HTERT RPE-1 (cell line): ENCODE data around the gene PUS7.
"Not testable (repeated sequence)": the region's sequence is repeated elsewhere in the genome, so short reads cannot be mapped to it uniquely, and the experiment has no call there.

Experiments
- in situ Hi-C: fragments of 300-500 bp; cut with MboI; formaldehyde crosslinking; loops from 4 replicates; pipeline ENCODE4 v1.14.3; 2020; ENCODE audit warnings: low sequenced_read_pairs

Gene PUS7

DNA sequence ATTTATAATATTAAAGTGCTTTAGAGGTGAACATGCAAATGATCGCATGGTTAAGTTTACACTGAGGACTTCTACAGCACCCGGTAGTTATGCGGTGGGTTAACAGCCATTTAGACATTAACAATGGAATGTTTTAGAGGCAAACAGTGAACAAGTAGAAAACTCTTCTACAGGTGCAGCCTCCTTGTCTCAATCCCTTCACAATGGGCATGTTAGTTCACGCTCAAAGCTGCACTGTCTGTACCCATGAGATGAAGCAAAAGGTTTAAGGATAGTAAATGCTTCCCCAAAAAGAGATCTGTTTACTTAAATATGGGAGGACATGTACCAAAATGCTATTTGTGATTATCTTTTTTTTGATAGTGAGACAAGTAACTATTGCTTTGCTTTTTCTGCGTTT, 25.1 kb downstream of the PUS7 start:
- in situ Hi-C loops = no loop called here

DNA sequence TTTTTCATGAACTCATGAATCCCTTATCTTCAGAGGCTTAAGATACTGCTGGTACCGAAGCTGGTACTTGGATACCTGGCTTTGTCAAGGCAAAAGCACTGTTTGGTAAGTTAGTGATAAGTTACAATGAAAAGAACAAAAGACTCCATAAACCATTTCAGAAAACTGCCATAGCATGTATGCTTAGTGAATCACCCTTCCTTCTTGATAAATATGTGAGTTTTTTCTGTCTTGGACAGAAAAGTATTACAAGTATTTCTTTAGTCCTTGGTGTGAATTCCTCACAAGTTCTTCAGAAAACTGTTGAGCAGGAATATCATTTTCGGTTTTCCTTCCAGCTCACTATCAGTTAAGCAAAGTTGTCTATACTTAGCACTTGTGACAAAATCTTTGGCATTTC, 25.6 kb downstream of the PUS7 start:
- in situ Hi-C loops = no loop called here

DNA sequence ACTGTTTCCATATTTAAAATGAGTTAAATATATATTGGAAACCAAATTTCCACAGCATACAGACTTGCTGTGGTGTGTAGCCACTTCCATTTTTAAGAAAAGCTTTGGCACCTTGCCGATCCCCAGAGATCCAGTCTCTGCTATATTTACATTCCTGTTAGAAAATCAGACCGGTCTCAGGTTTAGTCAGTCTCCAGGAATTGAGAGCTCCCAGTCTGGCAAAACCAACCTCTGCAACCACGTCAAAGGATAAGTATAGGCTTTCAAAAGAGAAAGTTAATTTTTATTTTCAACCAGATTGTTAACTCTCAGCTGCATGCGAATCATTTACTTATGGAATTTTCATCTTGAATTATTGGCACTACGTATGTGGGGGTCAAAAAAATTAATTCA, 28.2 kb downstream of the PUS7 start:
- in situ Hi-C loops = no loop called here

DNA sequence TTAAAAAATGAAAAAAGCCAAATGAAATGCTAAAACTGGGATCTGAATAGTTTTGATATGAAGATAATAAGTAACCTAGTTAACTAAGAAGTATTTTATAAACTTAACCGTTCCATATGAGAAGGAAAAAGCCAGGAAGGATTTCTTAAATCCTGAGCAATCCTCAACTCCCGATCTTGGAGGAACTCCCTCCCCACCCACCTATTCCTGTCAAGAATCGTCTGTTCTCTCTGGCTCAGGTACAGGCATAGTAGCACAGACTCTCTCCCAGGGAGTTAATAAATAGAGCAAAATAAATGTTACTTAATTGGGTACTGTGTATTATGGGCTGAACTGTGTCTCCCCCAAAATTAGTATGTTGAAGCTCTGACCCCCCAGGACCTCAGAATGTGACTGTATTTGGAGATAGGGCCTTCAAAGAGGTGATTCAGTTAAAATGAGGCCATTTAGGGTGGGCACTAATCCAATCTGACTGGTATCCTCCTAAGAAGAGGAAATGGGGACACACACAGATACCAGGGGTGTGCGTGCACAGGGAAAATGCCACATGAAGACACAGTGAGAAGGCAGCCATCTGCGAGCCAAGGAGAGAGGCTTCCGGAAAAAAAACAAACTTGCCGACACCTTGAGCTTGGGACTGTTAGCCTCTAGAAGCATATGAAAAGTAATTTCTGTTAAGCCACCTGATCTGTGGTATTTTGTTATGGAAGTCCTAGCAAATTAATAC, 28.7 kb downstream of the PUS7 start:
- in situ Hi-C loops = no loop called here

DNA sequence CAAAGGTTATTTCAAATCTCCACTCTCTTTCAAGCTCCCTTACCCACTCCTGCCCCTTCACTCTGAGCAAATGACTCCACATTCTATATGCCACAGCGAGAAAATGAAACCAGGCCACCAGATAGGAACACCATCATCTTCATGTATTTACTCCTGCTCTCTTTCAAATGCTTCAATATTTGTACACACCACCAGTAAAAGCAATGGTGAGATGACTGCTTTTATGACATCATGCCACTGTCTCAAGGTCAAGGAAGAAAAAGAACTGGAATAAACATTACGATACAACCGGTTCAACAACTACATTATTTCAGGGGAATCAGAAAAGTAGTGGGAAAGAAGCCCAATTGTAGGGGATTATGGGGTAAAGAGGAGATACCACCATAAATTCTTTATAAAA, 32.7 kb downstream of the PUS7 start:
- in situ Hi-C loops = no loop called here

DNA sequence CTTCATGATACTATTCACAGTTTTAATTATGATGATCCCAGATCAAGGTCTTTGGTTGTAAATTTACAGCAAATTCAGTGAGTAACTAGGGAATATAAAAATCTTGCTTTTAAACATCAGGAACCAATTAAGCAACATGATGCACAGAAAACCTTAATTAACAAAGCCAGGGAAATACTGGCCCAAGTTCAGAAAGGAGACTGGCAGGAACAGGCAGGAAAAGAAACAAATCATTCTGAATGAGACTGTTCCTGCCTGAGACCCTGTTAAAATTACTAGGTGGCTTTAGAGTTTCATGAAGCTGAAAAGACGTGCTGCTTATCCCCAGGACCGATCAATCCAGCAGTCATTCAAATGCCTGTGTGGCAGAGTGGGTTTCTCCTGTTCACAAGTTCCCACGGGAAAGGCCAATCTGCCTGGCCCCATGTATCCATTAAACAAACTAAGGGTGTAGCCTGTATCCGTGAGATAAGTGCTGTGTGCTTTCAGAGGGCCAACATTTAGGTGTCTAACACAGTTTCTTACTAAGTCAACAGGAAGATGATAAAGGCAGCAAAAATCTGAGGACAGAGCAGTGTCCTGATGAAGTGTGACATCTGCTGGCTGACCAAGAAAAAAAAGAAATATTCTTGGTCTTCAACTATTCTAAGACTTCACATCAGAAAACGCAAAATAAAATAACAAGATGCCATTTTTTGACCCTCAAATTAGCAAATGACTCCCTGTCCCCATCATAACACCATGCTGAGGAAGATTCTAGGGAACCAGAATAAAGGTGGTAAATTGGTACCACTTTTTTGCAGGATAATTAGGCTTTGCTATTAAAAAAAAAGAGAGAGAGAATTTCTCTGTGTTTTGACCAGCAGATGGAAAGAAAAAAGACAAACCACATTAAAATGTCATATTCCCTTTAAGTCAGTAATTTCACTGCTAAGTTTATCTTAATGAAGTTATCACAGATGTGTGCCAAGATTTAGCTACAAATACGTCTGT, 34.2 kb downstream of the PUS7 start:
- in situ Hi-C loops = no loop called here

DNA sequence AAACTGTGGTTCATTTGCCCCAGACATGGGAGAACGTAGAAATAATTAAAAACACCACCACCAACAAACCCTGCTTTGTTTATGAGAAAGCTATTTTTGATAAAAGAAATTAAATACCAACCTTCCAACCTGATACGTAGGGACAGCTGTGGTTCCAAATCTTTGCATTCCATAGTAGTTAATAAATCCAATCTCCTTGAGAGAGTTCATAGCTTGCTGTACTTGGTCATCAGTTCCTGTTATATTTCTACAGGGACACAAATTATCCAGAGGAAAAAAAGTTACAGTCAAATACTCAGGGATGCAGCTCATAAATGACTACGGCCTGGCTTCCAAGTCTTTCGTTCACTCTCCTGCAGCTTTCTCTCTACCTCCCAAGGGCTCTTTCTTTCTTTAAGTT, 41.1 kb downstream of the PUS7 start:
- in situ Hi-C loops = no loop called here

DNA sequence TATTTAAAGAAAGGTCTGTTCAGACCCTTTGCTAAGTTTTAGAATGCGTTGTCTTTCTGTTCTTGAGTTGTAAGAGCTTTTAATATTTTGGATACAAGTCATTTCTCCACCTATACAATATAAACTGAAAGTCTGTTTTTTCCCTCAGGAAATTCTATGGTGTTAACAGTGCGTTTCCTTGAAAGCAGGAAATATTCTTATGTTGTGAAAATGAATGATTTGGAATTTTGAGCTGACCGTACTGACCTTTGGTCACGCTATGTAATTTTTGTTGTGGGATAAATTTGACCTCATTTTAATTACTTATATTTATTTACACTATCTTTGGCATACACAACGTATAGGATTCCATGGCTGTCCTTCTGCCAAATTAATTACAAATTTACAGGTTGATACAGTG, 43.5 kb downstream of the PUS7 start:
- in situ Hi-C loops = no loop called here

DNA sequence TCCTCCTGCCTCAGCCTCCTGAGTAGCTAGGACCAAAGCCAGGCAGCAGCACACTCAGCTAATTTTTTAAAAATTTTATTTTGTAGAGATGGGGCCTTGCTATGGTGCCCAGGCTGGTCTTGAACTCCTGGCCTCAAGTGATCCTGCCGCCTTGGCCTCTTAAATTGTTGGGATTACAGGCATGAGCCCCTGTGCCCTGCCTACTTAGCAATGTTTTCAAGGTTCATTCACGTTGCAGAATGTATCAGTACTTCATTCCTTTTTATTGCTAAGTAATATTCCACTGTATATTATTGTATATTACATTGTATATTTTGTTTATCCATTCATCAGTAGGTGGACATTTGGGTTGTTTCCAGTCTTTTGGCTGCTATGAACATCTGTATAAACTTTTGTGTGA, 44.2 kb downstream of the PUS7 start:
- in situ Hi-C loops = no loop called here

DNA sequence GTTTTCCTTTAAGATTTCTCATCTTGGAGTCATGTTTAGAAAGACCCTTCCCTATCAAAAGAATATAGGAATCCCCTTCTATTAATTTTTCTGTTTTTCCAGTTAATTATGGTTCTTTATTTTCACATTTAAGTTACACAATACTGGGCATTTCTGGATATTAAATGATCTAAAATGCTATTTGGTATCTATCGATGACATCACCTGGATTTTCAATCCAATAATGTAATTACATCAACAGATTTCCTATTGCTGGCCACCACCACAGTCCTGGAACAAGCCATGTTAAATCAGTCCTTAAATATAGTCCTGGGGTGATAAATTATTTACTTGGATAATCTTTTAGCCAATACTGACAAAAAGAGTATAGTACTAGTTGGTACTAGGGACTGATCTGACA, 48.0 kb downstream of the PUS7 start:
- in situ Hi-C loops = no loop called here

DNA sequence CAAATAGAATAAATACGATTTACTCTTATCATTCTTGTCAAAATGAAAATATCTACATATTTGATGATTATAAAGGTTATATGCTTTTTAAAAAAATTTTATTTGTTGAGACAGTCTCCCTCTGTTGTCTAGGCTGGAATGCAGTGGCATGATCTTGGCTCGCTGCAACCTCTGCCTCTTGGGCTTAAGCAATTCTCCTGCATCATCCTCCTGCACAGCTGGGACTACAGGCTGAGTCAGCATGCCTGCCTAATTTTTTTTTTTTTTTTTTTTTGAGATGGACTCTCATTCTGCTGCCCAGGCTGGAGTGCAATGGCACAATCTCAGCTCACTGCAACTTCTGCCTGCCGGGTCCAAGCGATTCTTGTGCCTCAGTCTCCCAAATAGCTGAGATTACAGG, 48.9 kb downstream of the PUS7 start:
- in situ Hi-C loops = no loop called here

DNA sequence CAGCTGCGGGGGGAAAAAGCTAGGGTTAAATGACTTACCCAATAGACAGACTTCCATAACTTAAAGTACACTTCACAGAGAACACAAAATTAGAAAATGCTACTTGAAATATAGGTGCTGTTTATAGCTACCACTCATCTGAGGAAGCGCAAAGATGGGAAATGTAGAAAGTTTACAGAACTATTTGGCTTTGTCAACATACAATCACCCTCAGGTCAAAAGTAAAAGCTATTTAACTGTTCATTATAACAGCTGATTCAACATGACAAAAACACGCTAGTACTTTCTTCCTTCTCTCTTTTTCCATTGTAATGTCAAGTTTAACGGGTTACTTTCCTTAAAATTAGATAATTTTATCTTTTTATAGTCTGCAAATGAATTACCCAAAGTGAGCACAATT, 51.2 kb downstream of the PUS7 start:
- in situ Hi-C loops = no loop called here

DNA sequence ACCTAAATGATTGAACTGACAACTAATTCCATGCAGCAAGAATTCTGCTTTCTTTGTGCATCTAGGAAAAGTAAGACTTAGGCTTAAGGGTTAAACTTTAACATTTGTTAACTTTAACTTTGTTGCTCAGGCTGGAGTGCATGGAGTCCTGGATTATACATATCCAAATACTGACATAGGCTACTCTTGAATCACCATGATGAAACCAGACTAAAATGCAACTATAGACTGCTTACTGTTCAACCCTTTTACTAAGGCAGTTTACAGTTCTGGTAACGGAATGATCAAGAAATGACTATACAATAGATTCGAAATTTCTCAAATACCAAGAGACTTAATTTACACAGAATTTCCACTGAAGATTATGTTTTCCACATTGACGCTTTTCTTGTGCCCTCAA, 52.0 kb downstream of the PUS7 start:
- in situ Hi-C loops = no loop called here

DNA sequence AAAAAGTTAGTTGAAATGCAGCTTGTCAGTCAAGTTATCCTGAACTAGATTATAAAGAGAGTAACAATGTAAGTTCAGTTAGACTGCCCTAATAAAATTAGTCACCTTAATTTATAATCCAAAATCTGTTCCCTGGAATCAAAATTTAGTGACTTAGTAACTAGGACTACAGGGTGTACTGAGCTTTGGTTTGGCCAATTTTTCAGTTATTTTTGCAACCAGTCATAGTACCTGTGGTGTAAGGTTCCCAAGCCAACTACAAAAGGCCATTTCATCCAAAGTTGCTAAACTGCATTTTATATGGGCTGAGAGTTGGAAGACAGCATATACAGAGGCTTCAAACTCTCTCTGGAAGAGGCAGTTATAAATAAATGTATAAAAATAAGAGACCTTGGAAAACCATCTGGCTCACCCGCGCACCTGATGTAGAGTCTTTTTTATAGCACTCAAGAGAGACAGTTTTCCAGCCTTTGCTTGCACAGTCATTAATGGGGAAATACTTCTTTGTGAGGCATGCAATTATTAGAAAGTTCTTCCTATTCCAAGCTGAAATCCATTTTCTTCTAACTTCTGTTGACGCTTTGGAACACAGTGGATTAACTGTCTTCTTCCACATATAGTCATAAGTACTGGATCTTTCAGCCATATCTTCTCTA, 59.2 kb downstream of the PUS7 start:
- in situ Hi-C loops = no loop called here

DNA sequence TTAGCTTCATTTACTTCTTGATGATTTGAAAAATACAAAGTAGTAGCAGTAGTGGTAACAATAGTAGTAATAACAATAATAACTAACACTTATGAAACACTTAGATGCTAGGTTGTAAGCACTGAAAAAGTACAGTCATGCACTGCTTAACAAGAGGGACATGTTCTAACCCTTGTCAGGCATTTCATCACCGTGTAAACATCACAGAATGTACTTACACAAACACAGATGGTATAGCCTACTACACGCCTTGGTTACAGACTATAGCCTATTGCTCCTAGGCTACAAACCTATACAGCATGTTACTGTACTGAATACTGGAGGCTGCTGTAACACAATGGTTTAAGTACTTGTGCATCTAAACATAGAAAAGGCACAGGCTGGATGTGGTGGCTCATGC, 60.6 kb downstream of the PUS7 start:
- in situ Hi-C loops = no loop called here

DNA sequence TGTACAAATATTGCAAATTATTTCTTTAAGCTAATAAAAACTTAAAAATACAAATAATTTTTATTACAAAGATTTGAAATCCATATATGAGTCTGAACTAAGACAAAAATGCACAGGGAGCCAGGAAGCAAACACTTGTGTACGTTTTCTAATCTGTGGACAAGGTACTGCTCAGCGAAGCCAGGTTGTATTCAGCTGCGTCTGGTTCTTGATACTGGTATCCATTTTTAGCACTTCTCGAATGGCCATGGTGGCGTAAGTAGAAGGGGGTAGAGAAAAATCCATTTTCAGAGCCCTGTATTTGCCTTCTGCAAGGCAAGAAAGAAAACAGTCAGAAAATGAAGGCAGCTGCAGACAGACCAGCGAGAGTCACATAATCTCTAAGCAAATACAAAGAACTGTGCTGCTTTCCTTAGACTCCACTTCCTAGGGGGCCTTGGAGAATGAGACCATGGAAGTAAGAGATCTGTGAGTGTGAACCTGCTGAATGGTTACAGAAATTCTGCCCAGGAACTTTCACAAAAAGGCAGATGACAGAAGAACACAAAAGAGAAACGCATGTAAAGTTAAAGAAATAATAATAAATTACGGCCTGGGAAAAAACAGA, 64.3 kb downstream of the PUS7 start:
- in situ Hi-C loops = no loop called here

DNA sequence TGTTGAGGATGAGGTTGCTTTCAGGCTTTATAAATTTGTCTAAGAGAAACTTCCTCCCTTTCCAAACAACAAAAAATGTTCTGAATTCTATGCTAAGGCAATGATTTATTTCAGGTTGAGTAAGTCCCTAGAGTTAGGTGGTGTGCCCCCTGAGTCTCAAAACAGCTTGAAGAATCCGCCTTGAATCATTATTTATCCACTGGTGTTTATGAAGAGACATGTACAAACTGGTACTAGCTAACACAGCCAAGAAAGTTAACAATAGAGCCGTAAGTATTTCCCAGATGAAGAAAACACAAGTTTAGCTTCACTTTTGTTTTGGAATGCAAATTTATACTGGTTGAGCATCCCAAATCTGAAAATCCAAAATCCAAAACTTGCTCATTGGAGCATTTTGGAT, 67.2 kb downstream of the PUS7 start:
- in situ Hi-C loops = no loop called here

DNA sequence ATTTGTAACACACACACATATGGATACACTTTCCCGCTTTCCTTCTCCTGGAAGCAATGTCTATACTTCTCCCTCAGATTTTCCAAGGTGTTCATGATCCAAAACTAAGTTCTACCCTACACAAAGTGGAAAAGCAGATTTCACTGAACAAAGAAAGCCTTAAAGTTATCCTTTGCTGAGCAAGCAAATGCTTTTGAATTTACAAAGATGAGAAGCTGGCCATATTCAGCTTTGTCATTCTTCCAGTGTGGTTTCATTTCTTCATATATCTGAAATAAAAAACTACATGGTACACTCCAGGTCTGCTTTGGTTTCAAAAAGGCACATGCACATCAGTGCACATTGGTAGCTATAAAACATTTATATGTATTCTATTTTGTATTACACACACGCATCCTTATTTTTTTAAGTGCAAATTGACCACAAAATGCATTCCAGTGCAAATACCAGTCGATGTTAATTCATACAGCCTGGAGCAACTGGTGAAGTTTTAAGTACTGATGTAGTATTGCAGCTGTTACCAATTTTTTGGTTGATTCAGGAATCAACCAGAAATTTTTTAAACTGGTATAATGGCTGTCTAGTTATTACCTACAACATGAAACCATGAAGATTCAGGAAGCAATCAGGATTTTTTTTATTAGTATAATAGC, 67.8 kb downstream of the PUS7 start:
- in situ Hi-C loops = no loop called here

DNA sequence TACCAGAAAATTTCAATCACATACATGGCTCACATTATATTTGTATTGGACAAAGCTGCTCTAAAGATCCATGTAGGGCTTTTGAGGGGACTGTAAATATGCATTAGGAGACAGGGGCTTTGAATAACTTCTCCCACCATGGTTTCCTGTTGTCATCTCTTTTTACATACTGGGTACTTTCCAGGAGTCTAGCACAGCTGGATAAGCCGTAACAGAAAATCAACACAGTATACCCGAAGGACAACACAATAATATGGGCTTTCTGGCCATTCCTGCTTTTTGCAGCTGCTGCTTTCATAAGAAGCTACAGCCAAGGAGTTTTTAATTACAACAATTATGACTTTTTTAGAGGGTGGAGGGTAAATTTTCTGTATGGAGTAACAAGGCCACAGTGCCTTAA, 70.0 kb downstream of the PUS7 start:
- in situ Hi-C loops = no loop called here

DNA sequence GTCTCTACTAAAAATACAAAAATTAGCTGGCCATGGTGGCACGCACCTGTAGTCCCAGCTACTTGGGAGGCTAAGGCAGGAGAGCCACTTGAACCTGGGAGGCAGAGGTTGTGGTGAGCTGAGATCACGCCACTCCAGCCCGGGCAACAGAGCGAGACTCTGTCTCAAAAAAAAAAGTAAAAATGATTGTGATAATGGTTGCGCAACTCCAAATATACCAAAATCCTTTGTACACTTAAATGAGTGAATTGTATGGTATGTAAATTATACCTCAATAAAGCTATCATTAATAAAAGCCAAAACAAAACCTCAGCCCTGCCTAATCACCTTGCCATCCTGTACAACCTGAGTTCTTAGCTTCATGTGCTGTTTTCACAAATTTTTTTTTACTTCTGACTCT, 71.2 kb downstream of the PUS7 start:
- in situ Hi-C loops = not testable (repeated sequence)
